ENCODE results near the gene KCNQ4. TPM values are rescaled to one million over a fixed set of nuclear protein-coding genes. Genes with fewer than 3 reads are reported as not detected.

Gene KCNQ4
- total and polyA plus RNA-seq, 2 of the 8 experiments (the other 6 are each of a cell fraction or from before 2014, with no cell fraction given): 2.2 to 3.9 TPM

DNA sequence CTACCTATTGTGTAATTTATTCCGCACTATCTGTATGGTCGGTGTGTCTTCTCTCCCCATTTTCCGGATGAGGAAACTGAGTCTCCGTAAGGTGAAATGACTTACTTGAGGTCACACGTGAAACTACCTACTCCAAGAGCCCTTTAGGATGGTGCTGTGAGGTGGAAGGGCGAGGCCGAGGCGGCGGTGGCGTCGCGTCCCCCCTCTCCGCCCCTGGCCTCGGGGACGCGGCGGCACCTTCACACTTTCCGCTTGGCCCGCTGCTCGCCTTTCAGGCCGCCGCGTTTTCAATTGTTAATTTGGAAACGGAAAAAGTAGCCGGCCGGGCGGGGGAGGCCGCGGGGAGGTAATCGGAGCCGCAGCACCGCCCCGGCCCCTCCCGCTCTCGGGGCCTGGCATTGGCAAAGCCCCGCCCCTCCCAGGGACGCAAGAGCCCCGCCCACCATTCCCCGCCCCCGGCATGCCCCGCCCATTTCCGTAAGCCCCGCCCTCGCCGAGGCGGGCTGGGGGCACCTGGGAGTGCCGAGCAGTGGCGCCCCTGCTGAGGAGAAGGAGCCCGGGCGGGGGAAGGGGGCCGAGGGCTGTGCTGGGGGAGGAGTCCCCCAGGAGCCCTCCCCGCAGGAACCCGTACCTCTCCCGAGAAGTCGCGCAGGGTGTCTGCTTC, 18.6 kb downstream of the KCNQ4 start:
- H4K91ac ChIP-seq (replicated peaks; ENCODE audit: insufficient read length, low read length): no peak overlapping the region
- no peak overlapping the region for H3K9ac ChIP-seq (replicated peaks in 1 of 4; ENCODE audit: extremely low read depth in 1 of 4, low read depth in 3 of 4, low read length in 3 of 4)
- CTCF ChIA-PET (ENCODE audit: partially characterized antibody): interaction anchor here (2.2 to 24.5 kb wide), 3 partner anchors 19 to 147 kb away, joined by 7 to 325 read pairs (median 19); no protein-coding TSS in a partner anchor
- TF ChIP-seq RBBP5 (IDR thresholded peaks at IDR 0.05; ENCODE audit: borderline replicate concordance, low read depth, low read length) (peak; percentile 63; the same call in 1 of the 2 replicates), MAFK (IDR thresholded peaks at IDR 0.05; ENCODE audit: low read depth, low read length) (no peak), TBP (IDR thresholded peaks at IDR 0.05; ENCODE audit: low read depth, low read length) (no peak), FOSL1 (IDR thresholded peaks at IDR 0.05; ENCODE audit: insufficient read depth, low read depth, low read length) (no peak), NANOG (IDR thresholded peaks at IDR 0.05; ENCODE audit: insufficient read depth, low read depth, low read length, poor library complexity, severe bottlenecking) (no peak), EGR1 (IDR thresholded peaks at IDR 0.05; ENCODE audit: borderline replicate concordance, low read depth, low read length) (no peak), RFX5 (IDR thresholded peaks at IDR 0.05; ENCODE audit: borderline replicate concordance, low read depth, low read length) (no peak), ZNF274 (IDR thresholded peaks at IDR 0.05; ENCODE audit: borderline replicate concordance, extremely low read depth, low read length) (no peak)
- TF ChIP-seq, protein P1, sequence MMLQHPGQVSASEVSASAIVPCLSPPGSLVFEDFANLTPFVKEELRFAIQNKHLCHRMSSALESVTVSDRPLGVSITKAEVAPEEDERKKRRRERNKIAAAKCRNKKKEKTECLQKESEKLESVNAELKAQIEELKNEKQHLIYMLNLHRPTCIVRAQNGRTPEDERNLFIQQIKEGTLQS (IDR thresholded peaks at IDR 0.05; ENCODE audit: insufficient read depth, low read depth, low read length): no peak
- TF ChIP-seq, protein P2, sequence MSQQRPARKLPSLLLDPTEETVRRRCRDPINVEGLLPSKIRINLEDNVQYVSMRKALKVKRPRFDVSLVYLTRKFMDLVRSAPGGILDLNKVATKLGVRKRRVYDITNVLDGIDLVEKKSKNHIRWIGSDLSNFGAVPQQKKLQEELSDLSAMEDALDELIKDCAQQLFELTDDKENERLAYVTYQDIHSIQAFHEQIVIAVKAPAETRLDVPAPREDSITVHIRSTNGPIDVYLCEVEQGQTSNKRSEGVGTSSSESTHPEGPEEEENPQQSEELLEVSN (IDR thresholded peaks at IDR 0.05): peak; percentile 94

More for the DNA sequence above, 18.6 kb downstream of the KCNQ4 start:
- no peak overlapping the region for H2BK15ac ChIP-seq (ENCODE audit: low read length)
- no peaks in the 10 kb centered on the region for H3K36me3 ChIP-seq (ENCODE audit: control insufficient read depth in 2 of 4, insufficient read depth in 4 of 4, low read length in 3 of 4)
- H3K14ac ChIP-seq (ENCODE audit: insufficient read length): no peak overlapping the region
- peak overlapping the region; percentile 81; the same call in 1 of the 2 replicates for H2BK12ac ChIP-seq (ENCODE audit: low read depth, low read length)
- FAIRE-seq (no peak), DNase-seq (ENCODE audit: low read depth in 1 of 2, low spot score in 2 of 2) (peak; percentile 80 to 92)
- POLR2A ChIA-PET (ENCODE audit: partially characterized antibody): interaction anchor here (1.0 to 1.6 kb wide), 4 partner anchors 11 to 178 kb away, joined by 3 to 7 read pairs (median 4); partner anchors contain the start of gene CTPS1
- H3K79me2 ChIP-seq (ENCODE audit: control insufficient read depth in 1 of 2, insufficient read depth in 2 of 2, low read length in 2 of 2): no peaks in the 10 kb centered on the region
- H3K27ac ChIP-seq (ENCODE audit: low read depth, low read length): no peak overlapping the region
- WGBS, 2 experiments (ENCODE audit: extremely low coverage in 1 of 2, insufficient coverage in 1 of 2, insufficient read length in 1 of 2, insufficient replicate concordance in 2 of 2, low coverage in 1 of 2, low lambda C conversion rate in 2 of 2, missing lambda C conversion rate in 1 of 2): 10% methylated on average over 34 of the region's 56 CpGs; no CpG with 5 or more reads in 1 of the 2 experiments
- no peak overlapping the region for H2AFZ ChIP-seq (ENCODE audit: low read length)
- peak overlapping the region; percentile 64 for H3K18ac ChIP-seq (ENCODE audit: extremely low read depth, low read length)
- H3K4me2 ChIP-seq (ENCODE audit: insufficient read depth in 1 of 2, low read depth in 2 of 2, low read length in 2 of 2): peak overlapping the region; percentile 59 to 73
- no peak overlapping the region for H2AK5ac ChIP-seq (ENCODE audit: low read depth, low read length)
- 0 out of 2 replicates have a peak overlapping the region, but pooled peaks have one; percentile 75 for H2BK20ac ChIP-seq (ENCODE audit: low read length)
- H3K27me3 ChIP-seq (replicated peaks in 1 of 4; ENCODE audit: control insufficient read depth in 3 of 4, extremely low read depth in 1 of 4, insufficient read depth in 3 of 4, low read length in 3 of 4): peaks cover 0 to 6% (median 4%) of the 10 kb centered on the region in 4 experiments; a peak in 3 of 7 replicates
- peak overlapping the region; percentile 17 to 51 (median 28); a peak in 6 of 8 replicates for H3K4me3 ChIP-seq (ENCODE audit: extremely low read depth in 1 of 4, insufficient read depth in 2 of 4, low read depth in 3 of 4, low read length in 4 of 4)
- peak overlapping the region; percentile 12 for H4K5ac ChIP-seq (ENCODE audit: insufficient read length, low read depth, low read length)
- H4K20me1 ChIP-seq (replicated peaks in 1 of 2; ENCODE audit: control insufficient read depth in 1 of 2, insufficient read depth in 2 of 2, low read length in 2 of 2): no peaks in the 10 kb centered on the region
- no peak overlapping the region for H3K4ac ChIP-seq (replicated peaks; ENCODE audit: insufficient read length, low read depth, low read length)
- no peak overlapping the region; the same call in 1 of the 2 replicates for H2BK5ac ChIP-seq (ENCODE audit: low read depth, low read length)
- H3K9me3 ChIP-seq (ENCODE audit: insufficient read depth in 2 of 2, low read depth in 1 of 2, low read length in 1 of 2): no peaks in the 10 kb centered on the region
- no peak overlapping the region for H3K56ac ChIP-seq (replicated peaks; ENCODE audit: insufficient read length, low read depth, low read length)
- H3K23ac ChIP-seq (ENCODE audit: insufficient read length): no peak overlapping the region
- peaks cover 3% of the 10 kb centered on the region; the same call in 1 of the 2 replicates for H3K23me2 ChIP-seq (ENCODE audit: low read depth, low read length)
- H2BK120ac ChIP-seq (replicated peaks; ENCODE audit: low read depth, low read length): no peak overlapping the region
- H3K4me1 ChIP-seq (replicated peaks in 1 of 4; ENCODE audit: control insufficient read depth in 3 of 4, insufficient read depth in 4 of 4, low read length in 3 of 4): peaks cover 9 to 33% (median 25%) of the 10 kb centered on the region in 4 experiments
- peak overlapping the region; percentile 75; the same call in 1 of the 2 replicates for H4K8ac ChIP-seq (ENCODE audit: extremely low read depth, insufficient read depth, low read length)
- no peaks in the 10 kb centered on the region for H3K79me1 ChIP-seq (ENCODE audit: low read depth, low read length)
